Omental fat pad (tissue), 4 donors: ENCODE measurements around the gene CXCL17. TPM values are rescaled to one million over a fixed set of nuclear protein-coding genes. Genes with fewer than 3 reads are reported as not detected.

Experiments used
- ATAC-seq: fragments of 150-250 bp; one replicate; pipeline ENCODE4 v1.9.1; 2016; ENCODE audit warnings: mild to moderate bottlenecking, moderate library complexity; ENCODE audit not compliant: low FRiP score
- DNase-seq: peaks from one replicate; pipeline ENCODE4 v3.0.0-alpha.2; 2019; ENCODE audit warnings: low spot score
- CTCF ChIP-seq, 3 donors: fragments of 450-650 bp; IDR thresholded peaks; one replicate each; pipeline ENCODE4 v1.5.1; 2016 to 2017; ENCODE audit warnings: antibody characterized with exemption in 3 of 3, mild to moderate bottlenecking in 3 of 3, moderate library complexity in 2 of 3
- total RNA-seq, 4 donors: library from RNA; depleted of rRNA; stranded (reverse); fragments of >200 nt; gene quantifications; one replicate each; pipeline ENCODE4 v1.1.0, GENCODE V29; 2016

The CXCL17 gene
- total RNA-seq, 4 donors from 2014 or later = not detected

DNA sequence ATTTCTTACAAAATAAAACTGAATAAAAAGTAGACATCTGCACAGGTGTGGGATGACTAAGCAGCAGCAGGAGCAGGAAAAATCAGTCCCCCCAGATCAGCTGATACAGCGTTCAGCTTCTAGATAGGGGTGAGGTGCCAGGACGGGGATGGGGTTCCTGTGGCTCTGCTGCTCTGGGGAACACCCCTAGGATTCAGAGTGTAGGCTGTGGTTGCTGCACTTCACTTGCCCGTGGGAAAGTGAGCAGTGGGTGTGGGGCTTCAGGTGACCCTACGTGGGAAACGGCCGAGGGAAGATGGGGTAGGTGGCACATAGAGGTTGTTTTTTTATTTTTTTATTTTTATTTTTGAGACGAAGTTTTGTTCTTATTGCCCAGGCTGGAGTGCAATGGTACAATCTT is 3.2 kb upstream of the CXCL17 start:
- ATAC-seq (no peak), DNase-seq (no peak)
- TF ChIP-seq CTCF (IDR thresholded peaks at IDR 0.05) = no peak

GRCh38 chr19:42443944-42444398 is 1.2 kb upstream of the CXCL17 start:
- ATAC-seq = no peak
- no peak for DNase-seq
- no peak for TF ChIP-seq CTCF (IDR thresholded peaks at IDR 0.05)

DNA sequence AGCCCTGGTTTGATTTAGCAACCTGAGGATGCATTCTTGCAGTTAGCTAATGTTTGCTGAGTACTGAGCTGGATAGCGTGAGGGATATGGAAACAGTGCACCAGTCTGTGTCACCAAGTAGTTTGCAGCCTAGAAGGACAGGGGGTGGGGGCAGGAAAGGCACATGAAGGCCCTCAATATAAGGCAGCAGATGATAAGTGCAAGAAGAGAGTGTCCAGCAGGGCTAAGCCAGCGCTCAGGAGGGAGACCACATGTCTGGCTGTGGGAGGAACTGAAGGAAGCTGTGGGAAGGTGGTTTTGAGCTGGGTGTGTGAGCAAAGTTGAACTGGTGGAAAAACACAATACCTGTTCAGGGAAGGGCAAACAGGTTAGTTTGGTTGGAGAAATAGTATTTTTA is 1.7 kb downstream of the CXCL17 start:
- no peak for TF ChIP-seq CTCF (IDR thresholded peaks at IDR 0.05)
- ATAC-seq = no peak
- no peak for DNase-seq

GRCh38 chr19:42440357-42441048 is 2.2 kb downstream of the CXCL17 start:
- ATAC-seq = no peak
- DNase-seq = no peak
- peak in 2 of 3 donors; percentile 50 to 59 for TF ChIP-seq CTCF (IDR thresholded peaks at IDR 0.05)

DNA sequence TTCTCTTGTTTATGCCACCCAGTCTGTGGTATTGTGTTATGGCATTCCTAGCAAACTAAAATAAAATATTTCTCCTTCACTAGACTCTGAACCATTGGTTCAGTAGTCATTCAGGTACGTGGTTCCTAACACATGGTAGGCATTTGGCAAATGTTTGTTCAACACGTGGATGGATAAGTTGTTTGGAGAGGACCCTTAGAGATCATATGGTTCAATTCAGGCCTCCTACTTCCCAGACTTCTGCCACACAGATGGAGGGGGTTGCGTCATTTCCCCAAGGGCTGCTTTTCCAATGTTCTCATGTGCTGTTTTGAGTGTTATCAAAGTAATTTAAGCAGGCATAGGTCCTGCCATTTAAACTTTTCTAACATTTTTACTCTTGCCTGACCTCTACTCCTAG is 6.7 kb downstream of the CXCL17 start:
- no peak for ATAC-seq

GRCh38 chr19:42435316-42435715 is 7.4 kb downstream of the CXCL17 start:
- ATAC-seq (no peak), DNase-seq (no peak)
- no peak for TF ChIP-seq CTCF (IDR thresholded peaks at IDR 0.05)

More for the DNA sequence above, 6.7 kb downstream of the CXCL17 start:
- no peak for DNase-seq
- no peak for TF ChIP-seq CTCF (IDR thresholded peaks at IDR 0.05)
